PC-9 (cell line): ENCODE data around the gene ACOXL.

Experiments
- CTCF ChIP-seq: fragments of 200-600 bp; sonication (generic); conservative IDR thresholded peaks from 2 replicates; pipeline ENCODE4 v1.6.1; 2017; ENCODE audit warnings: mixed run types, antibody characterized with exemption, mild to moderate bottlenecking, moderate library complexity
- EZH2 ChIP-seq: fragments of 200-600 bp; sonication (generic); IDR thresholded peaks from 2 replicates; pipeline ENCODE4 v1.8.0; 2017; ENCODE audit warnings: antibody characterized with exemption, low read depth

DNA sequence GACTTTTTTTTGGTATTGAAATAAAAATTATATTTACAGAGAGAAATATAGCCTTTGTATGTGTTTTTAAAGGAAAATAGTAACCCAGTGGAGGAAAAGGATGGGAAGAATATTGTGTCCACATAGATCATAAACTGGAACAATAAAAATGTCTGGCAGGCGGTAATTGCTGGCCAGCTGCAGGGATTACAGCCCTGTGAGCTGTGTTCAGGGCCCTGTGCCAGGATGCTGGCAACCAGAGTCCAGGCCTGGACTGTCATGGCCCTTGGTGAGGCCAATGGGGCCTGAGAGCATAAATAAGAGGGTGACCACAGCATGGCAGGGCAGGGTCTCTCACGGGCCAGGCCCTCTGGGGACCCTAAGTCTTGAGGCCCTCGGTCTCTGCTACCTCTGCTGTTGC lies 171.2 kb downstream of the ACOXL start:
- TF ChIP-seq CTCF (no peak), EZH2 (no peak)
